ENCODE measurements around the gene PGM2L1.
"Not testable (repeated sequence)": the region's sequence is repeated elsewhere in the genome, so short reads cannot be mapped to it uniquely, and the experiment has no call there.

PGM2L1 gene

DNA sequence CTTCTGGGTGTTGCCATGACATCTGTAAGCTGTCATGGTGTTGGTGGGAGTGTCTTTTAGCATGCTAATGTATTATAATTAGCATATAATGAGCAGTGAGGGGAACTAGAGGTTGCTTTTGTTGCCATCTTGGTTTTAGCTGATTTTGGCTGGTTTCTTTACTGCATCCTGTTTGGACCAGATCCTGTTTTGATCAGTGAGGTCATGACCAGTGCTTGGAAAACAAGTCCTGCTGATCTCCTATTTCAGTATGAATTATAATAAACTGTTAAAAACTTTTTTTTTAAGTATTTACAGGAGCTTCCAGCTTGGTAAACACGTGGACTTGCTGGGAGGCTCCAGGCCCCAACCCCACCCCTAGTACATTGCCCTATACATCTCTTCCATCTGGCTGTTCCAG, 56.3 kb downstream of the PGM2L1 start:
- H3K4me3 ChIP-seq (ENCODE audit: low read depth, low read length): no peak overlapping the region
- TF ChIP-seq, protein P1, sequence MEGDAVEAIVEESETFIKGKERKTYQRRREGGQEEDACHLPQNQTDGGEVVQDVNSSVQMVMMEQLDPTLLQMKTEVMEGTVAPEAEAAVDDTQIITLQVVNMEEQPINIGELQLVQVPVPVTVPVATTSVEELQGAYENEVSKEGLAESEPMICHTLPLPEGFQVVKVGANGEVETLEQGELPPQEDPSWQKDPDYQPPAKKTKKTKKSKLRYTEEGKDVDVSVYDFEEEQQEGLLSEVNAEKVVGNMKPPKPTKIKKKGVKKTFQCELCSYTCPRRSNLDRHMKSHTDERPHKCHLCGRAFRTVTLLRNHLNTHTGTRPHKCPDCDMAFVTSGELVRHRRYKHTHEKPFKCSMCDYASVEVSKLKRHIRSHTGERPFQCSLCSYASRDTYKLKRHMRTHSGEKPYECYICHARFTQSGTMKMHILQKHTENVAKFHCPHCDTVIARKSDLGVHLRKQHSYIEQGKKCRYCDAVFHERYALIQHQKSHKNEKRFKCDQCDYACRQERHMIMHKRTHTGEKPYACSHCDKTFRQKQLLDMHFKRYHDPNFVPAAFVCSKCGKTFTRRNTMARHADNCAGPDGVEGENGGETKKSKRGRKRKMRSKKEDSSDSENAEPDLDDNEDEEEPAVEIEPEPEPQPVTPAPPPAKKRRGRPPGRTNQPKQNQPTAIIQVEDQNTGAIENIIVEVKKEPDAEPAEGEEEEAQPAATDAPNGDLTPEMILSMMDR (conservative IDR thresholded peaks at IDR 0.05; ENCODE audit: low read depth, low read length): no peak
- peak; percentile 45 for DNase-seq (ENCODE audit: low read depth)

DNA sequence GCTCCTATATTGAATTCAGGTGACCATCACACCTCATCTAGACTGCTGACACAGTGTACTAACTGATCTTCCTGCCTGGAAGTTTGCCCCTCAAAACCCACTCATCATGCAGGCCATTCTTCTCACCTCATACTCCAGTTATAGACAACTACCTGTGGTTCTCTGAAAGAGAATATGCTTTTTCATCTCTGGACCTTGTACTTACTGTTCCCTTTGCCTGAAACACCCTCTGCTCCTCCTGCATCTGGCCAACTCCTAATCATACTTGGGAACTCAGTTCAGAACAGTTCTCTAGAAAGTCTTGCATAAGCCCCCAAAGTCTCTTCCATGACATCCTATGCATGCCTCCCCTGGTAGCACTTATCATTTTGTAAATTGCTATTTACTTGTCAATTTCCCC, 58.6 kb downstream of the PGM2L1 start:
- no peak for DNase-seq (ENCODE audit: low read depth)
- no peak overlapping the region for H3K4me3 ChIP-seq (ENCODE audit: low read depth, low read length)
- TF ChIP-seq, protein P1 (conservative IDR thresholded peaks at IDR 0.05; ENCODE audit: low read depth, low read length): no peak

DNA sequence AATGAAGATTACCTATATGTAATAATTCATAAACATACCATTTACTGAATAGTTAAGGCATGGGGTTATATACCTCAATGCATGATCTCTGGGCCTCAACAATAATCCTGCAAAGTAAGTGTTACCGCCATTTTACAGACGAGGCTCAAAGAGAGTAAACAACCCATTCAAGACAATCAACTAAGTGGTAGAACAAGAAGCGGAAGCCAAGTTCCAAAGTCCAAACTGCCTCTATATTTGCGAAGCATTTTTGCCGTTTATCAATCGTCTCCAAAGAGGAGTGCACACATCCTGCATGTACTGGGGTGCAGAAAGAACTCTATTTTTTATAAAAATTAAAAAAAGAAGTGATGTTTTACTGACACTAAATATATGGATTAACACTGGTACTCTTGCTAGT, 59.3 kb downstream of the PGM2L1 start:
- no peak overlapping the region for H3K4me3 ChIP-seq (ENCODE audit: low read depth, low read length)
- TF ChIP-seq, protein P1 (conservative IDR thresholded peaks at IDR 0.05; ENCODE audit: low read depth, low read length): no peak
- DNase-seq (ENCODE audit: low read depth): no peak

DNA sequence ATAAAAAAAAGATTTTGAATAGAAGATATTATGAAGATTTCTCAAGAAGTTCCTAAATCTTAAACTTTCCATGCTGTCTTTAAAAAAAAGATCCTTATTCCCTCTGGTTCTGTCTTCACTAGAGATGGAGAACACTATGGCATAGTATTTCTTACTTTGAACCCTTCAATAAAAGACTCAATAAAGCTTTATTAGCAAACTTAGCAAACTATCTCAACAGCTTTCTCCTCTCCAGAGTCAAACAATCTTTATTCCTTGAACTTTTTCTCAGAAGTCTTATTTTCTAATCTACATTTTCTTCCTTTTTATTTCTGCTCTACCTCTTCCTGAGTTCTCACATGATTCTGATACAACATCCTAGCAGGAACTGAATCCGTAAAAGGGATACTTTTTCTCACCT, 65.0 kb downstream of the PGM2L1 start:
- H3K4me3 ChIP-seq (ENCODE audit: low read depth, low read length): no peak overlapping the region
- TF ChIP-seq, protein P1 (conservative IDR thresholded peaks at IDR 0.05; ENCODE audit: low read depth, low read length): no peak
- DNase-seq (ENCODE audit: low read depth): no peak

DNA sequence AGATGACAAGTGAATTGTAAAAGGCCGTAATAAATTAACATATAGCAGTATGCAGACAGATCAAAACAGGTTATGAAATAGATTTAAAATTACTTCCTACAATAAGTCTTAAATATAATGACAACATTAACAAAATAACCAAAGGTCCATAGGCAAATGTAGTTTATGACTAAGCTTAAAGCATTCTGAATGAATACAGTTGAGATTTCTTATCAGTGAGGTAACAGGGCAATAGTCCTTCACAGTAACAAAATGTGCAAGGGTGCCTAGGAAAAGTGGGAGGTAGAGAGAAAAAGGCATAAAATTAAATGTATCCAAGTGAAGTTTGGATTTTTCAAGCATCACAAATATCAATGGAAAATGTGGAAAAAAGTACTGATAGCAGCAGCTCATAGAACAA, 65.9 kb downstream of the PGM2L1 start:
- TF ChIP-seq, protein P1 (conservative IDR thresholded peaks at IDR 0.05; ENCODE audit: low read depth, low read length): no peak
- H3K4me3 ChIP-seq (ENCODE audit: low read depth, low read length): no peak overlapping the region
- DNase-seq (ENCODE audit: low read depth): no peak

DNA sequence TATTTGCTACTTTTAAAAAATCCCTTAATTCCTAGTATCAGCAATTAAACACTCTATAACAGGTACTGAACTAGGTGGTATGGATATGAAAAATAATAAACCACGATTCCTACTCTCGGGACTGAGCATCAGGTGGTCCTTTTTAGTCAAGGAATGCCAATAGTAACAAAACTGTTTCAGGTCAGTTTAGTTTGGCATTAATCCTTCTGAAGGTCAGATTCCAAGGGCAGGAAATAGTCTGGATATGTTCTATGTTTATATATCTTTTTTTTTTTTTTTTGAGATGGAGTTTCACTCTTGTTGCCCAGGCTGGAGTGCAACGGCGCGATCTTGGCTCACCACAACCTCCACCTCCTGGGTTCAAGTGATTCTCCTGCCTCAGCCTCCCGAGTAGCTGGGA, 67.2 kb downstream of the PGM2L1 start:
- peak; percentile 59 for DNase-seq (ENCODE audit: low read depth)
- not testable (repeated sequence) for H3K4me3 ChIP-seq (ENCODE audit: low read depth, low read length)

DNA sequence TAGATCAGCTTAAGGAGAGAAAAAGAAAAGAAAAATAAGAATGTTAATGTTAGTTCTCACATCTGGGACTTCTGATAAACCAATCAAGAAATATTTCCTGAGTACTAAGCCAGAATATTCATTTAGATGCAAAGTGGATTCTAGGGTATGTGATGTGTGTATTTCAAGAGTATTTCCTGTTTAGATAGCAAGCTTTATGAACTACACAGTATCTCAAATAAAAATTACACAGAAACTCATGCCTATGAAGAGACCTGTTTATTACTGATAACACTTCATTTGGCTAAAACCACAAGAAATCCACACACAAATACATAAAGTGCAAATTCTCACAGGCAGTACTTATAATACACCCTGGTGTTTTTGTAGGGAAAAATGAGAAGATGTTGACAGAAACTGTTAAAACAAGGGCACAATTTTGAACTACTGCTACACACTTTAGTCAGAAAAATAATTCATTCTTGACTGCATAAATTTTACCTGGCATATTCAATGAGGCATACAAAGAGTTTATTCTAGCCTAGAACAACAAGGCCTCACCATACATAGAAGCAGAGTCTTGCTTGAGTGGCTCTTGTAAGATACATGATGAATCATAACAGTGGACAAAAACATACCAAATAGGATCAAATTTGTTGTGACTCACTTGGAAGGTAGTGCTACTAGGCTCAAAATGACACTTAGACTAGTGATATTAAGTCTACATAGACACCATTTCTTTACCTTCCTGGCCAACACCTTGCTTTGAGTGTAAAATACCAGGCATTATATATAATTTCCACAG, 68.0 kb downstream of the PGM2L1 start:
- TF ChIP-seq, protein P1 (conservative IDR thresholded peaks at IDR 0.05; ENCODE audit: low read depth, low read length): no peak
- DNase-seq (ENCODE audit: low read depth): peak; percentile 73
- no peak overlapping the region for H3K4me3 ChIP-seq (ENCODE audit: low read depth, low read length)
